ENCODE data around the gene TRMO.

DNA sequence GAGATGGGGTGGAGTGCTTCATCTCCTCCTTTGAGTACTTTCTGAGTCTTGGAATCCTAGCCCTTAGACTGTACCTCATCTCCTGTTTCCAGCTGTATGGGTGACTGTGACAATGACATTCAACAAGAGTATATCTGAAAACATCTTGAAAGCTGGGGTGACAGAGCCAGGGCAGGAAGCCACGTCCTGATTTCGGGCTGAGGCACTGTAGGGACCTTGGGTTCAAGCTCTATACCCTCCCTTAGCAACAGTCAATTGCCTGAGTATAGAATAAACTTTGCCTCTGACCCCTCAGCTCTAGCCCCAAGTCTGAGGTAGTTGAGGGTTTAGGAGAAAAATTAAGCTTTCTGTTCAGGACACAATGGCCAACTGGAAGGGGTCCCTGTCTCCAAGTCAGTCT is 63.0 kb downstream of the TRMO start:
- TF ChIP-seq, protein P1, sequence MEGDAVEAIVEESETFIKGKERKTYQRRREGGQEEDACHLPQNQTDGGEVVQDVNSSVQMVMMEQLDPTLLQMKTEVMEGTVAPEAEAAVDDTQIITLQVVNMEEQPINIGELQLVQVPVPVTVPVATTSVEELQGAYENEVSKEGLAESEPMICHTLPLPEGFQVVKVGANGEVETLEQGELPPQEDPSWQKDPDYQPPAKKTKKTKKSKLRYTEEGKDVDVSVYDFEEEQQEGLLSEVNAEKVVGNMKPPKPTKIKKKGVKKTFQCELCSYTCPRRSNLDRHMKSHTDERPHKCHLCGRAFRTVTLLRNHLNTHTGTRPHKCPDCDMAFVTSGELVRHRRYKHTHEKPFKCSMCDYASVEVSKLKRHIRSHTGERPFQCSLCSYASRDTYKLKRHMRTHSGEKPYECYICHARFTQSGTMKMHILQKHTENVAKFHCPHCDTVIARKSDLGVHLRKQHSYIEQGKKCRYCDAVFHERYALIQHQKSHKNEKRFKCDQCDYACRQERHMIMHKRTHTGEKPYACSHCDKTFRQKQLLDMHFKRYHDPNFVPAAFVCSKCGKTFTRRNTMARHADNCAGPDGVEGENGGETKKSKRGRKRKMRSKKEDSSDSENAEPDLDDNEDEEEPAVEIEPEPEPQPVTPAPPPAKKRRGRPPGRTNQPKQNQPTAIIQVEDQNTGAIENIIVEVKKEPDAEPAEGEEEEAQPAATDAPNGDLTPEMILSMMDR (IDR thresholded peaks at IDR 0.05), result no peak
- TF ChIP-seq POLR2A (IDR thresholded peaks at IDR 0.05) (no peak), EP300 (IDR thresholded peaks at IDR 0.05) (no peak)

All from gastroesophageal sphincter (tissue), 3 donors.